Progenitor cell of endocrine pancreas (in vitro differentiated cells): ENCODE measurements around the gene RAD52. TPM values are rescaled to one million over a fixed set of nuclear protein-coding genes. Genes with fewer than 3 reads are reported as not detected.

Source experiments
- DNase-seq: peaks from one replicate; pipeline ENCODE4 v3.0.0; 2021; ENCODE audit warnings: low spot score; ENCODE audit not compliant: unreplicated experiment
- H3K27ac Mint-ChIP-seq: 2 replicates; pipeline ENCODE4 v1.8.0; 2021; ENCODE audit warnings: mild to moderate bottlenecking, moderate library complexity, mixed read lengths
- H3K27me3 Mint-ChIP-seq: 2 replicates; pipeline ENCODE4 v1.8.0; 2021; ENCODE audit warnings: mixed read lengths
- H3K36me3 Mint-ChIP-seq: 2 replicates; pipeline ENCODE4 v1.8.0; 2022; ENCODE audit warnings: mixed read lengths; ENCODE audit not compliant: insufficient read depth
- H3K4me1 Mint-ChIP-seq: 2 replicates; pipeline ENCODE4 v1.8.0; 2021; ENCODE audit warnings: low read depth, mixed read lengths
- H3K4me3 Mint-ChIP-seq: 2 replicates; pipeline ENCODE4 v1.8.0; 2021; ENCODE audit warnings: low read depth, mild to moderate bottlenecking, moderate library complexity, mixed read lengths
- H3K9me3 Mint-ChIP-seq: 2 replicates; pipeline ENCODE4 v1.8.0; 2021; ENCODE audit warnings: low read depth, mixed read lengths
- total RNA-seq: library from RNA; stranded (reverse); gene quantifications from 2 replicates; pipeline ENCODE4 v1.2.1, GENCODE V29; 2021
- TF ChIP-seq, protein P1 (sequence below): fragments of 200-600 bp; sonication (generic); IDR thresholded peaks from one replicate; pipeline ENCODE4 v1.5.0; 2021; ENCODE audit warnings: antibody characterized with exemption, mild to moderate bottlenecking; ENCODE audit not compliant: unreplicated experiment

RAD52 gene
- total RNA-seq, 1 donor from 2014 or later: 52.6 TPM

GRCh38 chr12:976644-977043 lies 27.1 kb upstream of the RAD52 start:
- peaks cover 2% of the 10 kb centered on the region for H3K36me3 Mint-ChIP-seq
- DNase-seq: no peak
- H3K27me3 Mint-ChIP-seq: no peaks in the 10 kb centered on the region
- no peak overlapping the region for H3K27ac Mint-ChIP-seq
- TF ChIP-seq, protein P1, sequence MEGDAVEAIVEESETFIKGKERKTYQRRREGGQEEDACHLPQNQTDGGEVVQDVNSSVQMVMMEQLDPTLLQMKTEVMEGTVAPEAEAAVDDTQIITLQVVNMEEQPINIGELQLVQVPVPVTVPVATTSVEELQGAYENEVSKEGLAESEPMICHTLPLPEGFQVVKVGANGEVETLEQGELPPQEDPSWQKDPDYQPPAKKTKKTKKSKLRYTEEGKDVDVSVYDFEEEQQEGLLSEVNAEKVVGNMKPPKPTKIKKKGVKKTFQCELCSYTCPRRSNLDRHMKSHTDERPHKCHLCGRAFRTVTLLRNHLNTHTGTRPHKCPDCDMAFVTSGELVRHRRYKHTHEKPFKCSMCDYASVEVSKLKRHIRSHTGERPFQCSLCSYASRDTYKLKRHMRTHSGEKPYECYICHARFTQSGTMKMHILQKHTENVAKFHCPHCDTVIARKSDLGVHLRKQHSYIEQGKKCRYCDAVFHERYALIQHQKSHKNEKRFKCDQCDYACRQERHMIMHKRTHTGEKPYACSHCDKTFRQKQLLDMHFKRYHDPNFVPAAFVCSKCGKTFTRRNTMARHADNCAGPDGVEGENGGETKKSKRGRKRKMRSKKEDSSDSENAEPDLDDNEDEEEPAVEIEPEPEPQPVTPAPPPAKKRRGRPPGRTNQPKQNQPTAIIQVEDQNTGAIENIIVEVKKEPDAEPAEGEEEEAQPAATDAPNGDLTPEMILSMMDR: no peak
- H3K4me3 Mint-ChIP-seq: no peak overlapping the region
- H3K9me3 Mint-ChIP-seq: no peaks in the 10 kb centered on the region
- no peaks in the 10 kb centered on the region for H3K4me1 Mint-ChIP-seq

GRCh38 chr12:974271-974862 lies 24.9 kb upstream of the RAD52 start:
- TF ChIP-seq, protein P1: no peak
- Mint-ChIP-seq H3K4me3 (no peak overlapping the region), H3K4me1 (no peaks in the 10 kb centered on the region), H3K36me3 (peaks cover 2% of the 10 kb centered on the region), H3K9me3 (no peaks in the 10 kb centered on the region), H3K27ac (no peak overlapping the region), H3K27me3 (no peaks in the 10 kb centered on the region)
- DNase-seq: no peak

GRCh38 chr12:971991-972390 lies 22.5 kb upstream of the RAD52 start:
- DNase-seq: no peak
- Mint-ChIP-seq H3K9me3 (no peaks in the 10 kb centered on the region), H3K27me3 (no peaks in the 10 kb centered on the region), H3K27ac (no peak overlapping the region), H3K36me3 (peaks cover 2% of the 10 kb centered on the region), H3K4me1 (peaks cover 10% of the 10 kb centered on the region), H3K4me3 (no peak overlapping the region)
- TF ChIP-seq, protein P1: no peak

GRCh38 chr12:969821-970220 lies 20.3 kb upstream of the RAD52 start:
- no peaks in the 10 kb centered on the region for H3K9me3 Mint-ChIP-seq
- H3K27me3 Mint-ChIP-seq: no peaks in the 10 kb centered on the region
- H3K4me3 Mint-ChIP-seq: no peak overlapping the region
- H3K27ac Mint-ChIP-seq: no peak overlapping the region
- DNase-seq: no peak
- peaks cover 10% of the 10 kb centered on the region for H3K4me1 Mint-ChIP-seq
- TF ChIP-seq, protein P1: no peak
- H3K36me3 Mint-ChIP-seq: peaks cover 2% of the 10 kb centered on the region

GRCh38 chr12:968545-968944 lies 19.1 kb upstream of the RAD52 start:
- peaks cover 15% of the 10 kb centered on the region for H3K4me1 Mint-ChIP-seq
- H3K9me3 Mint-ChIP-seq: no peaks in the 10 kb centered on the region
- no peak overlapping the region for H3K4me3 Mint-ChIP-seq
- H3K27ac Mint-ChIP-seq: peak overlapping the region; percentile 7
- peaks cover 2% of the 10 kb centered on the region for H3K36me3 Mint-ChIP-seq
- no peaks in the 10 kb centered on the region for H3K27me3 Mint-ChIP-seq
- no peak for DNase-seq
- TF ChIP-seq, protein P1: no peak
